HEK293T (cell line): ENCODE results near the gene NR3C2.

Experiments used
- BHLHE40 ChIP-seq: fragments of 450-650 bp; IDR thresholded peaks from 2 replicates; pipeline ENCODE4 v1.6.1; 2016; ENCODE audit warnings: mild to moderate bottlenecking, moderate library complexity, borderline replicate concordance
- CTBP1 ChIP-seq: fragments of 450-650 bp; IDR thresholded peaks from 2 replicates; pipeline ENCODE4 v1.6.1; 2016; ENCODE audit warnings: borderline replicate concordance
- ELF4 ChIP-seq: fragments of 450-650 bp; IDR thresholded peaks from 2 replicates; pipeline ENCODE4 v1.6.1; 2017; ENCODE audit warnings: antibody characterized with exemption
- FOXA1 ChIP-seq: fragments of 450-650 bp; IDR thresholded peaks from 2 replicates; pipeline ENCODE4 v1.6.1; 2016; ENCODE audit warnings: mild to moderate bottlenecking
- FOXK2 ChIP-seq: fragments of 450-650 bp; IDR thresholded peaks from 2 replicates; pipeline ENCODE4 v1.6.1; 2016; ENCODE audit warnings: mild to moderate bottlenecking
- FOXM1 ChIP-seq: fragments of 450-650 bp; IDR thresholded peaks from 2 replicates; pipeline ENCODE4 v1.6.1; 2017; ENCODE audit warnings: mild to moderate bottlenecking, borderline replicate concordance
- HDGF ChIP-seq: fragments of 450-650 bp; IDR thresholded peaks from 2 replicates; pipeline ENCODE4 v1.6.1; 2017; ENCODE audit warnings: antibody characterized with exemption, borderline replicate concordance
- L3MBTL2 ChIP-seq: fragments of 450-650 bp; conservative IDR thresholded peaks from 2 replicates; pipeline ENCODE4 v1.6.1; 2016; ENCODE audit warnings: mild to moderate bottlenecking
- LEF1 ChIP-seq: fragments of 450-650 bp; IDR thresholded peaks from 2 replicates; pipeline ENCODE4 v1.6.1; 2017; ENCODE audit warnings: mild to moderate bottlenecking, borderline replicate concordance
- SP1 ChIP-seq: fragments of 450-650 bp; IDR thresholded peaks from 2 replicates; pipeline ENCODE4 v1.6.1; 2017
- SUZ12 ChIP-seq: fragments of 450-650 bp; IDR thresholded peaks from 2 replicates; pipeline ENCODE4 v1.6.1; 2016; ENCODE audit warnings: mild to moderate bottlenecking
- ZNF384 ChIP-seq: fragments of 450-650 bp; IDR thresholded peaks from 2 replicates; pipeline ENCODE4 v1.6.1; 2016
- TF ChIP-seq, protein P1 (sequence below): fragments of 450-650 bp; IDR thresholded peaks from 2 replicates; pipeline ENCODE4 v1.6.1; 2016

DNA sequence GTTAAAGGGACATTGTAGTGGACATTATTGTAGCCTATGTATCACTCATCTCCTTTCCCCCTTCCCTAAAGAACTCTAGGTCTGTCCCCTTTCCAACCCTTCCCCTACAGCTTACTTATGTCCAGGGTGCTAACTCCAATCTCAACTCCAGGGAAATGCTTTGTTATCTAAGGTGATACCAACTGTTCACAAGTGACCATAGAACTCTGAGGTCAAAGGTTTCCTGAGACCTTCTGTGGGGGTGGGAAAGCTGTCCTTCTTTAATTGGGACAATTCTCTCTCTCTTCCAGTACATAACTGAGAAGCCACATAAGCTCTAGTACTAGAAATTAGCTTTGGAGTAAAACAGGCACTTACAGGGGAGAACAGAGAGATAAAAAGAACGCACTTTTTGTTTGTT is 212.4 kb downstream of the NR3C2 start:
- no peak for TF ChIP-seq FOXK2
- TF ChIP-seq BHLHE40: no peak
- no peak for TF ChIP-seq SP1
- no peak for TF ChIP-seq ELF4
- no peak for TF ChIP-seq FOXA1
- no peak for TF ChIP-seq SUZ12
- no peak for TF ChIP-seq LEF1
- TF ChIP-seq, protein P1, sequence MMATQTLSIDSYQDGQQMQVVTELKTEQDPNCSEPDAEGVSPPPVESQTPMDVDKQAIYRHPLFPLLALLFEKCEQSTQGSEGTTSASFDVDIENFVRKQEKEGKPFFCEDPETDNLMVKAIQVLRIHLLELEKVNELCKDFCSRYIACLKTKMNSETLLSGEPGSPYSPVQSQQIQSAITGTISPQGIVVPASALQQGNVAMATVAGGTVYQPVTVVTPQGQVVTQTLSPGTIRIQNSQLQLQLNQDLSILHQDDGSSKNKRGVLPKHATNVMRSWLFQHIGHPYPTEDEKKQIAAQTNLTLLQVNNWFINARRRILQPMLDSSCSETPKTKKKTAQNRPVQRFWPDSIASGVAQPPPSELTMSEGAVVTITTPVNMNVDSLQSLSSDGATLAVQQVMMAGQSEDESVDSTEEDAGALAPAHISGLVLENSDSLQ: no peak
- no peak for TF ChIP-seq L3MBTL2
- no peak for TF ChIP-seq FOXM1
- no peak for TF ChIP-seq CTBP1
- no peak for TF ChIP-seq ZNF384
- no peak for TF ChIP-seq HDGF
